Hematopoietic multipotent progenitor cell treated with erythropoietin and hydrocortisone succinate and interleukin-3 and kit ligand, for 15 days (in vitro differentiated cells): ENCODE results near the gene SULT1C4.
"Not testable (repeated sequence)": the region's sequence is repeated elsewhere in the genome, so short reads cannot be mapped to it uniquely, and the experiment has no call there.

Experiments
- DNase-seq: peaks from one replicate; pipeline ENCODE4 v3.0.0-alpha.2; 2015; ENCODE audit warnings: low spot score

The SULT1C4 gene

DNA sequence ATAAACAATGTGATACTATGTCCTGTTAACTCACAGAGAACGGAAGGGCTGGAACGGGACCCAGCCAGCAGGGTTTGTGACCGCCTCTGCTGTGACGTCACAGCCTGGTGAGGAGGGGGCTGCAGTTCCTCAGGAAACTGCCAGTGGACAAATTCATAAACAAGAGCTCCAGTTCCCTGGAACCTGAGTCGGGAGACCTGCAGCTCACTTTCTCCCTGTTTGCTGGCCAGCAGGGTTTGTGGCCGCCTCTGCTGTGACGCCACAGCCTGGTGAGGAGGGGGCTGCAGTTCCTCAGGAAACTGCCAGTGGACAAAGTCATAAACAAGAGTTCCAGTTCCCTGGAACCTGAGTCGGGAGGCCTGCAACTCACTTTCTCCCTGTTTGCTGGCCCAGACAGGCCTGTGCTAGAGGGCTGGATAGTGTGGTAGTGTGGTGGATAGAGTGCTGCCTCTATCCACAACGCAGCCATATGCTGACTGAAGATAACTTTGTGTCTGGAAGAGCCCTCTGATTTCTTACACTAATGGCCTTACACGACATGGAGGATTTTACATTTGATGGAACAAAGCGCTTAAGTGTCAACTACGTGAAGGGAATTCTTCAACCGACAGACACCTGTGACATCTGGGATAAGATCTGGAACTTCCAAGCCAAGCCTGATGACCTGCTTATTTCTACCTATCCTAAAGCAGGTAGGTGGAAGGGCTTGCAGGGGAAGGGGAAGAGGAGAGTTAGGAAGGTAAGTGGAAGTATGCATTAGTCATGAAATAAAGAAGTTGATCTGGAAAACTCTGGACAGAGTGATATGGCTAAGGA is at the start of gene SULT1C4:
Gene SULT1C4 (plus strand): TSS at position 140 of the 816 bp plus-strand sequence. CDS start 384 bp downstream, at position 524.
- DNase-seq: no peak

DNA sequence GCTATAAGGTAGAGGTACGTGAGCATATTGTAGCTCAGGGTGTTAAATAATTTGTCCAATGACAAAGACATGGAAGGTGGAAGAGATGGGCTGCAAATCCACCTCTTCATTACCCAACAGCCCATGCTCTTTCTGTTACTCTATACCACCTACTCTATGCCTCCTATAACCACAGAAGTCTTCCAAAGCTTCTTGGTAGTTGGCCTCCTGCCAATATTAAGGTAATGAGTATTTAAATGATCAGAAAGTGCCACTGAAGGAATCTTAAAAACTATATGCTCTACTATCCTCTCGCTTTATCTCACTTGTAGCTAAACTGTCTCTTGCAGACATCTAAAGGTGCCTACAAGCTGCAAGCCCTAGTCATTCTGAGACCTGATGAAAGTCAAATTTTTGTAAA is 48.0 kb upstream of the SULT1C4 start:
- no peak for DNase-seq

DNA sequence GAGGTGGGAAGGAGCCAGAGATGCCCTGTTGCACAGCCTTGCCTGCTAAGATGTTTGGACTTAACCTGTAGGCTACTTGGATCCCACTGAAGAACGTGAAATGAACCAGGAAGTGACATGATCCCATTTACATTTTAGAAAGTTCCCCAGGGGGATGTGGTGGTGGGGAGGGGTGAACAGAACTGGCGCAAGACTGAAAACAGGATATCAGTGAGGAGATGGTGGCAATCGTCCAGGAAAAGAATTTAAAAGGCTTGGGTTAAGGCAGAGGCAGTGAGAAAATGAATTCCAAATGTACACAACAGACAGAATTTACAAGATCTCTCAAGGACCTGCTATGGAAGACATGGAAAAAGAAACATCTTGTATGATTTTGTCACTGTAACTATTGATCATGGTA is 46.8 kb upstream of the SULT1C4 start:
- DNase-seq: no peak

DNA sequence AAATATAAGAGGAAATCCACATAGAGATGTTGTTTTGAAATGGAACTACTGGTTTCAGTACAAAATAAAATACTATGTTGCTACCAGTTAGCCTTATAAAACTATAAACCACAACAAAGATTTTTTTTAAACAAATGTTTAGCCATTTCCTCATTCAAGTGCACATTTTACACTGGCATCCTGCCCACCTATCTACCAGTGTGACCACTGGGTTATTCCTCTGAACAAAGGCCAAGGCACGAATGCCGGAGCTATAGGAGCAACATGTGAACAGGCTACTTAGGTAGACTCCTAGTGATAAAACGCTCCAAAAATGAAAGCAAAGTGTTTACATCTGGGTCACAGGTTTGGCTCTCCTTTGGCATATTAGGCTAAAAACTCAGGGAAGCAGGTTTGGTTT is 31.8 kb upstream of the SULT1C4 start:
- no peak for DNase-seq

DNA sequence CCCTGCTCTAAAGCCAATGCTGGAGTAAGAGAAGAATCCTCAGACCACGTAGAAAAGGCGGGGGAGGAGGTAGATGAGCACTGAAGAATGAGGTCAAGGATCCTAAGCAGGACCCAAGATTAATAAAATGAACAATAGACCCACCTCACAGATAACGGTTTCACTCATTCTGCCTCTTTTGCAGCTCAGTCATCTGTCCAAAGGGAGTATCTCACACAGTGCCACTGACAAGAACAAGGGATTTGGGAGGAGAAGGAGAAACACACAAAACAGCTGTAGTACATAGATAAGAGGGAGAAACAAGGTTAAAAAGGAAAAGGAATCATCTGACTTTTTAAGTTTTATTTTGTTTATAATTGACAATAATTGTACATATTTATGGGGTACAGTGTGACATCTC is 30.9 kb upstream of the SULT1C4 start:
- no peak for DNase-seq

DNA sequence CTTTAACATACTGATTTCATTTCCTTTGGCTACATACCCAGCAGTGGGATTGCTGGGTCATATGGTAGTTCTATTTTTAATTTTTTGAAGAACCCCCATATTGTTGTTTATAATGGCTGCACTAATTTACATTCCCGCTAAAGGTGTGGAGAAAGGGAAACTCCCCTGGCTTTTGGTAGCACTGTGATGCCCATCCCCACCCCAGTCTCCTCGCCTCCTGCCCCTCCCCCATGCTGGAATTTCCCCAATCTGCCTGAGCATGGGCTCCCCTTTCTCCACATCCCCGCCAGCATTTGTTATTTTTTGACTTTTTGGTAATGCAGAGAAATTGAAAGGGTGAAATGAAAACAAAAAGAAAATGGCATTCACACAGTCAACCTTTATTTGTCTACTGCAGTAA is 30.0 kb upstream of the SULT1C4 start:
- DNase-seq: no peak

DNA sequence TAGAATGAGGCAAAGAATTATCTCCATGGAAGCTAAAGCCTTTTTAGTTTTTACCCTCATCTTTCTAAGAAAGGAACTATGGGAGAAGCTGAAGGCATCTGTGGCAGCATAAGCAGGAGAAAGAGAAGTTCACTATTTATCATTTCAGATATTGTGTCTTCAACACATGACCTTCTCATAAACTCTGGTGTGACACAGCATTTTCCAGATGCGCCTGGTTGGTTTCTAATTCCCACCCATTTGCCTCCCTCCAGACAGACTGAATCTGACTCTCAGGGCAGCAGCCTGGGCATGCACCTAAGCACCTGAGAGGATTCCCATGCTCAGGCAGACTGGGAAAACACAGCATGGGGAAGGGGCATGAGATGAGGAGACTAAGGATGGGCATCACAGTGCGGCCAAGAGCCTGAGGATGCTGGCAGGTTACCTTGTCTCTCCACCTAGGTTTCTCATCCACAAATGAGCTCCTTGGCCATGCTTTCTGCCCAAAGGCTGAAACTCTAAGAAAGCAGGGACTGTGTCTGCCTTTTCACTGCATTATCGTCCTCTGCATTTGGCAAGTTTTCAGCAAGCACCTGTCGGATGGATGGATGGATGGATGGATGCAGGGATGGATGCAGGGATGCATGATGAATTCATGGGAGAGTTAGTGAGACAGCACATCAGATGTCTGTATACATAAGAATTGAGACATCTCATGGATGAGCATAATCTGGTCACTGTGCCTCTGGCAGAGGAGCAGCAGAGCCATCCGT is 28.8 kb upstream of the SULT1C4 start:
- DNase-seq: no peak

DNA sequence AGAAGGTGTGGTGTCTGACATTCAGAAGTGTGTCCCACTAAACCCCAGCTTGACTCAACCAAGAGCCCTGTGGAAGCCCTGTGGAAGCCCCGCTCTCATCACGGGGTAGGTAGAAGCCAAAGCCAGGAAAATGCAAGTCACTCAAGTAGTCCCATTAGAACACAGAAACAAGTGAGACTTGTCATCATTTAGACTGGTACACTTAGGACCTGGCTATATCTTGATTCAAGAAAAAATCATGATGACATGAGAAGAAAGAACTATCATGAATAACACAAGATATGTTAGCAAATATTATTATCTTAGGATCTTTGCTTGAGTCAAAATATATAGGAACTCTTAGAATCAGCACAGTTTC is 28.2 kb upstream of the SULT1C4 start:
- DNase-seq: no peak

DNA sequence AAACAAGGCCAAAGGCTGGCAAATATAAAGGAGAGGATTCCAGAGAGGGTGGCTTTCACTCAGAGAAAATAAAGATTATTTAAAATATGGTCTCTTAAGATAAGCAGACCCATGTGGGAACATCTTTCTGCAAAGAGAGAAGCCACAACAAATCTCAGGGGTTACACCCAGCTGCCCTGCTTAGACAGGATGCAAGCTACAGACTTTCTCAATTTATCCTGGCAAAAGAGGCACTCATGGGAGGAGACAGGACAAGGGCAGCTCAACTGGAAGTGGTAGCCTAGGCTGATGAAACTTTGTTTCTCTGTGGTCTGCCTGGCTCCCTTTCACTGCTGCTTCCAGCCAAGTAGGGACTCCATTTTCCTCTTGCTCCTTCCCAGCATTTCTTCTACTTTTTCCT is 25.9 kb upstream of the SULT1C4 start:
- DNase-seq: no peak

DNA sequence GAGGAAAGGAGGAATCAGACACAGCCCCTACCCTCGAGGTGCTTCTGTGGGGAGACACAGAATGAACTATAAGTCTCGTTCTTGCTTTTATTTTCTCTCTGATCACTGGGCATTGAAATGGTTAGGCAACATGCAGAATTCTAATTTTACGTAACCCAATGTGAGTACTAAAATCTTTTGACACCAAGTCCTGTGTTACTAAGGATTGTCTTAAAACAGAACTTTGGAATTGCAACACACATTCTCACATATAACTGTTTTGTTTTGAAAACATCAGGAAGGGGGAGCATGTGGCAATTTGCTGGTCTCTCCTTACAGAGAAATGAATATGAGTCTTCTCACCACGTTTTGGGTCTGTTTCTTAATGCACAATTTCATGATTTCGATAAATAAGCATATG is 23.6 kb upstream of the SULT1C4 start:
- DNase-seq: no peak

DNA sequence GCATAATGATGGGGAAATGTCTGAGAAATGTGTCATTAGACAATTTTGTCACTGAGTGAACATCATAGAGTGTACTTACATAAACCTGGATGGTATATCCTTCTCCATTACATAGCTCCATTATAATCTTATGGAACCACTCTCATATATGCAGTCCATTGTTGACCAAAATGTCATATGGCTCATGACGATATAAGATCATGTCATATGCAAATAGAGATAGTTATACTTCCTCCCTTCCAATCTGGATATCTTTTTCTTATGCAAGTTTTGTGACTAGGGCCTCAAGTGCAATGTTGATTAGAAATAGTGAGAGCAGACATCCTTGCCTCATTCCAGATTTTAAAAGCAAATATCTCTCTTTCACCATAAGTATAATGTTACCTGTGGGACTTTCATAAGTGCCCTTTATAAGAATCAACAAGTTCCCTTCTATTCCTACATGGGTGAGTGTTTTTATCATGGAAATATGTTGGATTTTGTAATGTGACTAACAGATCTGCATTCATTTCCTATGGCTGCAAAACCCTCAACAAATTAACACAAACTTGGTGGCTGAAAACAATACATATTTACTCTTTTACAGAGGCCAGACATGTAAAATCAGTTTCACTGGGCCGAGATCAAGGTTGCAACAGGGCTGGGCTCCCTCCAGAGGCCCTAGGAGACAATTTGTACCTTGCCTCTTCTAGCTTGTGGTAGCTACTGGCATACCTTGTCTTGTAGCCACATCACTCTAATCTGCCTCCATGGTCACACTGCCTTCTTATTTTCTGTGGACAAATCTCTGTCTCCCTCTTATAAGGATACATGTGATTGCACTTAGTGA is 21.6 kb upstream of the SULT1C4 start:
- DNase-seq: no peak

DNA sequence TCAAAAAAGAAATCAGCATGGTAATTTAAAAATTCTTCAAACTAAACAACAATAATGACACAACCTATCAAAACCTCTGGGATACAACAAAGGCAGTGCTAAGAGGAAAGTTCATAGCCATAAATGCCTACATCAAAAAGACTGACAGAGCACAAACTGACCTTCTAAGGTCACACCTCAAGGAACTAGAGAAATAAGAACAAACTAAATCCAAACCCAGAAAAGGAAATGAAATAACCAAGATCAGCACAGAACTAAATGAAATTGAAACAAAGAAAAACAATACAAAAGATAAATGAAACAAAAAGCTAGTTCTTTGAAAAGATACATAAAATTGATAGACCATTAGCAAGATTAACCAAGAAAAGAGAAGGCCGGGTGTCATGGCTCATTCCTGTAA is 18.4 kb upstream of the SULT1C4 start:
- not testable (repeated sequence) for DNase-seq

DNA sequence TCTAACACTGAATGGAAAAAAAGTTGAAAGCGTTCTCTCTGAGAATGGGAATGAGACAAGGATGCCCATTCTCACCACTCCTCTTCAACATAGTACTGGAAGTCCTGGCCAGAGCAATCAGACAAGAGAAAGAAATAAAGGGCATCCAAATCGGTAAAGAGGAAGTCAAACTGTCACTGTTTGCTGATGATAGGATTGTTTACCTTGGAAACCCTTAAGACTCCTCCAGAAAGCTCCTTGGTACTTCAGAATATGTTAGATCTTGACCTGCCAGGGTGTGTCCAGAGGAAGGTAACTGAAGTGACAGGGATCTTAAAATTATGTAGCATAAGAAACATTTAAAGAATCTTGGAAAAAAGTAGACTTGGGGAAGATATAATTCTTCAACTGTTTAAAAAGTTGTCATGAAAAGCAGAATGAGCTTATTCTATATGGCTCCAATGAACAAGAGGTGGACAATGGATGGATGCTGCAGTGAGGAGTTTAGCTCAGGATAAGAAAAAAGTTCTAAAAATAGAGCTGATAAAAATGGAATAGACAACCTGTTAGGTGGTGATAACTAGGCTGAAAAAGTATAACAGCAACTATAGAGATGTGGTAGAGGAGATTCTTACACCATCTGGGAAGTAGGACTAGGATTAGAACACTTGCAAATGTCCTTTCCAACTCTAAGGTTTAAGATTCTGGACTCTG is 16.8 kb upstream of the SULT1C4 start:
- DNase-seq: no peak

DNA sequence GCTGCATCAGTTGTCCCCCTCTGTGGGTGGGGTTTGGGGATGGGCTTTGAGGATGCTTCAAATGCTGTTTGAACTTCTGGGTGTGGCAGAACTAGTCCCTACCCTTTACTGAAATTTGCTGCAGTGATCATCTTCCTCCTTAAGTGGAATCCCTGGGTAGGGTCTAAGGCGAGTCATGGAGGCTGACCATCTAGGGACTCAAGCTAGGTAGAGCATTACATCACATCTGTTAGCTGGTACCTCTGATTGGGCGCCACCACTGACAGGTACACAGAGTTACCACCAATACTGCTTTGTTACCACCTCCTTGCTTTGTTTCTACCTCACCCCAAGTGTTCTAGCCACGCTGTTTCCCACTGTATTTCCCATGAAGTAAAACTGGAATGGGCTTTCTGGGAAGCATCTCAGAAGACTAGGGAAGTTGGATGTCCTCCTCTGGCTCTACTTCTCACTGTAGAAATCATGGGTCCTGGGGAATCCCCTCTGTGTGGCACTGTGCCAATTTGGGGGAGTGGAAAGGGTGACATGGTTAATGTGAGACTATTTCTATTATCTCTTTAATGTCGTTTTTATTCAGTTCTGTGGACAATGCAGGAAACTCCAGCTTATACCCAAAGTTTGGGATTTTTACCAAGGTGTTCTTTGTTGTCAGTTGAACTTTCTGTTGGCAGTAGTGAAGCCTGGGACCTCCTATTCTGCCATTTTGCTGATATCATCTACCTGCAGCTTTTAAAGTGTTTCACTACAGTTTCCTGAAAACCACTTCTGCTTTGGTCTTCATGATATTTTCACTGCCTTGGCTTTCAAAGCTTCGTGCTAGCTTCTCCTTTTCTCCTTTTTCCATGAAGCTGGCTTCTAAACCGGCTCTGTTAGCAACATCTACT is 14.5 kb upstream of the SULT1C4 start:
- no peak for DNase-seq

DNA sequence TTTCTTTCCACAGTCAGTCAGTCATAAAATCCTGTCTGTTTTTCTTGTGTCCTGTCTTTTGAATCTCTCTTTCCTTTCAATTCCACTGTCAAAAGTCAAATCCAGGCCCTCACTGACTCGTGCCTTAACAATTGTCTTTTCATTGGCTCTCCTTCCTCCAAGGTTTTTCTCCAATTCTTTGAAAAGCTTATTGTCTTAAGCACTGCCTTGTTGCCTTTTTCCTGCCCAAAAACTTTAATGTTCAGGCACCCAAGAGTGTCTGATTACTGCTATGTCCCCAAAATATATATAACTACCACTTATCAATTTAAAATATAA is 13.9 kb upstream of the SULT1C4 start:
- no peak for DNase-seq

DNA sequence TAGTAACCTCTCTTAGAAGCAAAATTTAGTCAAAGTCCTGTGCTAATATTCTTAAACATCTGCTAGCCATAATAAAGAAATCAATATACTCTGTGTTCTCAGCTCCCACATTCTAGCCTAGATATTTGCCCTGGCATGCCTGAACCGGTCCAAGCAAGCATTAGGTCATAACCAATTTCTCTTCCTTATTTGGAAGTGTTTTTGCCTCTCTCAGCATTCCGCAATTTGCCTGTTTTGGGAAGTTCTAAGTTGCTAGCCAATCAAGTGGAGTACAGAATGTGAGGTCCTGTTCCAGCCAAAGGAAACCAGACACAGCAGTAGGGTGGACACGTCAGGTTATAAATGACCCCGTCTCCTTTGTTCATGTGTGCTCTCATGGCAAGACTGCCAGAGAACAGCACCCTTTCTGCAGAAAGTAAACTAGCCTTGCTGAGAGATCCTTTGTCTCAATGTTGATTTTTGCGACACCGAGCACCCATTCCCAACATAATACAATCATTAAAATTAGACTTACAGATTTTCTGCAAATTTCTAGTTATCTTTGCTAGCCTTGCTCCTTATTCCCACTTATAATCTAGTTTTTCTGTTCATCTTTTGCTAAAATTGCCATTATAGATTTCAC is 13.0 kb upstream of the SULT1C4 start:
- no peak for DNase-seq

DNA sequence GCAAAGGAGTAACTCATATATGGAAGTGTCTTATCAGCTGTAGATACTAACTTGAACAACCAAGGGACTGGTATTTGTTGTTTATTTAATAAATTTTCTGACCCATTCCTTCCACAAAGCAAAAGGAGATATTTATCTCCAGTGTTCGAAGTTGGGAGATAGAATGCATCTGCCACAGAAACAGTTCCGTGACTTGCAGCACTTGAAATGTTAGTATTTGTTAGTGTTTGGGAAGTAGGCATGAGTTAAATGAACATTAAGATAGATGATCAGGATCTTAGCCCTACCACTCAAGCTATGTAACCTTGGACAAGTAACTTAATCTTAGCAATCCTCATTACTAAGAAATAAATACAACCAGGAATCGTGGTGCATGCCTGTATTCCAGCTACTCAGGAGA is 12.1 kb upstream of the SULT1C4 start:
- no peak for DNase-seq

DNA sequence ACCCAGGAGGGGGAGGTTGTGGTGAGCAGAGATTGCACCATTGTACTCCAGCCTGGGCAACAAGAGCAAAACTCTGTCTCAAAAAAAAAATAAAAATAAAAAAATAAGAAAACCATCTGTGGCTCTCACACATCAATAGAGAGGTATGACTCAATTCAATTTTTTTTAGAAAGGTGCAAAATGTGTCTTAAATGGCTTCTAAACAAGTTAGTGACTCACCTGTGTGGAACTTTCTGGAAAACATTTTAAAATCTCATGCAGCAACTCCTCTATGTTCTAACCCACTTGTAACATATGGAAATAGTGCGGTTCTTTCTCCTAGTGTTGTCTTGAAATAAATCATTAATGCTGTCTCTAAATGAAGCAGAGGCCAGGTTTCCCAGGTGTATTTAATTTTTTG is 10.7 kb upstream of the SULT1C4 start:
- no peak for DNase-seq

DNA sequence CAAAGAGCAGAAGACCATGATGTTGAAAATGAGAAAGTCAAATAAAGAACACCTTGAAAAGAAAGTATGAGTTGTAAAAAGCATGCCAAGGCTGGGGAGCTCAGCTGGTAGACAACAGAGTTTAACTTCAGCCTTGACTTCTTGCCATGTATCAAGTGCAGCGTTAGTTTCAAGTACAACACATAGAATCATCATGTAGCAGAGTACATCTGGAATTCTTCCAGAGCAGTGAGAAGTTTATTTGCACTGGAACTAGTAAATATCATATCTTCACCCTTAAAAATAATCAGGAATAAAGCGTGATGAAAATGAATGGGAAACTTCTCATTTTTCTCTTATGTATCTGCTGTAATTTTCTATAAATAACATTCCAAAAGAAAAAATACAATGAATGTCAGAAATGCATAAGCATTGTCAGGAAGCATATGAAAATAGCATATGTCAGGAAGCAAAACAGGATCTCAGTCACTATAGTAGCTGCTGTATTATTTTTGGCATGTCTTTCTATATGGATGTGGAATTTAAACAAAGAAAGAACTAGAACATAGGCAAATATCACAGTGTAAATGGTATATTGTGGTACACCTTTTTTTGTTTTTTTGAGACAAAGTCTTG is 10.1 kb upstream of the SULT1C4 start:
- no peak for DNase-seq

DNA sequence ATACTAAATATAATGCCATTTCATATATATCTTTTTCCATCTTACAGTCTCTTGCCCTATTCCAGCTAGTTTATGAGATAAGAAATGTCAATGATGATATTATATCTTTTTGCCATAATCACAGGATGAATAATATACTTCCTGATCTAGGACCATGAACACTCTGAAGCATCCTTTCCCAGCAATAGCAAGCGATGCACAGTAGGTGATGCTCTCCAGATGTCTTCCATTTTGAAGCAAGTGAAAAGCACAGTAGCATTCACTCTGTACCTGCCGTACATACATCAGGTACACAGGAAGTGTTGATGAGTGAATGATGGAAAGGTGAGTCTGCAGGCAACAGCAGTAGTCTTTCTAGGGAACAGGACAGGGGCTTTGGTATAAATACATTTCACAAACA is 8.6 kb upstream of the SULT1C4 start:
- no peak for DNase-seq
